Right lobe of liver (tissue), 4 donors: ENCODE data around the gene RNF135.
"Not testable (repeated sequence)": the region's sequence is repeated elsewhere in the genome, so short reads cannot be mapped to it uniquely, and the experiment has no call there.

ENCODE experiments used
- CTCF ChIP-seq, 4 donors: fragments of 200-600 bp in 3 of 4; fragments of 450-650 bp in 1 of 4; IDR thresholded peaks; one replicate each; pipeline versions ENCODE4 v1.5.1 to v1.8.0; 2016 to 2022; ENCODE audit warnings: antibody characterized with exemption in 4 of 4, mild to moderate bottlenecking in 2 of 4
- POLR2A ChIP-seq: fragments of 450-650 bp; IDR thresholded peaks from one replicate; pipeline ENCODE4 v1.6.1; 2017; ENCODE audit warnings: antibody characterized with exemption, mild to moderate bottlenecking
- donor health status: DM: no; HTN: no; CAD: no.
- donor health status: DM: no; HTN: no; CAD: no.
- donor health status: DM: no; HTN: yes; CAD: no.

- not testable (repeated sequence) for TF ChIP-seq CTCF (IDR thresholded peaks at IDR 0.05); POLR2A
These were observed 6.5 kb upstream of the RNF135 start for GRCh38 chr17:30964312-30964711.
